Umbilical cord (tissue), 2 donors: ENCODE results near the gene SLC7A5. TPM values are rescaled to one million over a fixed set of nuclear protein-coding genes. Genes with fewer than 3 reads are reported as not detected.
A peak's percentile ranks its signal among the peaks of the same experiment; 100 is the strongest.
"Not testable (repeated sequence)": the region's sequence is repeated elsewhere in the genome, so short reads cannot be mapped to it uniquely, and the experiment has no call there.

Source experiments
- DNase-seq: peaks from one replicate; pipeline ENCODE4 v3.0.0-alpha.2; 2015; ENCODE audit warnings: low spot score
- total RNA-seq: library from RNA; depleted of rRNA; stranded (reverse); fragments of >200 nt; gene quantifications from one replicate; pipeline ENCODE4 v1.2.3, GENCODE V29; 2014; ENCODE audit warnings: low replicate concordance; ENCODE audit not compliant: insufficient read depth

Gene SLC7A5
- total RNA-seq, 1 donor from 2014 or later = 4.3 TPM

DNA sequence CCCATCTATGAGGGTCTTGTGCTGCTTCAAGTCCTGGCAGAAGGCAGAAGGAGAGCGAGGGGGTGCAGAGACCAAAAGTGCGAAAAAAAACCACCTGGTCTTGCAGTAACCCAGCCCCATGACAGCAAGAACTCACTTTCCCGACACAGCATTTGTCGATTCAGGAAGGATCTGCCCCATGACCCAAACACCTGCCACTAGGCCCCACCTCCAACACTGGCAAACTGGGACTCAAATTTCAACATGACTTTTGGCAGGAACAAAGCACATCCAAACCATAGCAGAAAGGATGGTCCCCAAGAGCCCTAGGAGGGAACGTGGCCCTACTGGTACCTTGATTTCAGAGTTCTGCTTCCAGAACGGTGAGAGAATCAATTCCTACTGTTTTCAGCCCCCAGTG lies 68.8 kb downstream of the SLC7A5 start:
- DNase-seq = no peak

DNA sequence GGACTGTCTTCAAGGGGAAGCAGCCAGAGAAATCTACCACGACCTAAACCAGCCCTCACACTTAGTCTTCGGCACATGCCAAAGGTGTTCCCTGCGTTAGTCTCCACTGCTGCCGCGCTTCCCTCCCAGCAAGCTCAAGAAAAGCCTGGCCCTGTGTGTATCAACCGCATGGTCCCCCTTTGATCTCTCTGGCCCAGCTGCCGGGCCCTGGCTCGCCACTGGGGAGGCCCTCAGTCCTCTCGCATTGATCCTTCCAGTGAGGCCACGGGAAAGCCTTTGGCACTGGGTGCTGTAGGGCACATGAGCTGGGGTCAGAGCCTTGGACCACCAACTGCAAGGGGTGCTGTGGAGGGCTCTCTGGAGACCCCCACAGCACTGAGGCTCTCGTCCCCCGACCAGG lies 74.0 kb downstream of the SLC7A5 start:
- DNase-seq = no peak

DNA sequence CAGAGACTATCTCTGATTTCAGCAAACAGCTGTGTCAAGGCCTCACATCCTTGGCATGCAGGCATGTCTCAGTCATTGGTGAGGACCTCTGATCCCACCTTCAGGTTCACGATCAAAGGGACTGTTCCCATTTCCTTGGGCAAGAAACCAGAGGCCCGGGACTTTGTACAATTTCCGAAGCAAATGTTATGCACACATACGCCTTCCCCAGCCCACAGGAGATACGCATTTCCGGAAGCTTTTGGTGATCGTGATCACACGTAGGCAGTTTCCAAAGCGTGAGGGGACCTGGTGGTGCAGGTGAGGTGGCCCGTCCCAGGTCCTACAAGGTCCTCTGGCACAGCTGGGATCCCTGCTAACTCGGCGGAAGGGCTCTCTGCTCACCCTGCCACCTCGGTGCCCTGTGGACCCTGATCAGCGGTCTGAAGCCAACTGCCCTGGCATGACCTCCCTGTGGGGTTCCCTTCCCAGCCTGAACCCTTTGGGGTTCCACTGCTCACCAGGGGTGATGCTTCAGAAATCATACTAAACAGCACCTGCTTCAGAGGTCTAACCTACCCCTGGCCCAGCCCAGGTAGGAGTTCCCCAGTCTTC lies 74.7 kb downstream of the SLC7A5 start:
- no peak for DNase-seq

DNA sequence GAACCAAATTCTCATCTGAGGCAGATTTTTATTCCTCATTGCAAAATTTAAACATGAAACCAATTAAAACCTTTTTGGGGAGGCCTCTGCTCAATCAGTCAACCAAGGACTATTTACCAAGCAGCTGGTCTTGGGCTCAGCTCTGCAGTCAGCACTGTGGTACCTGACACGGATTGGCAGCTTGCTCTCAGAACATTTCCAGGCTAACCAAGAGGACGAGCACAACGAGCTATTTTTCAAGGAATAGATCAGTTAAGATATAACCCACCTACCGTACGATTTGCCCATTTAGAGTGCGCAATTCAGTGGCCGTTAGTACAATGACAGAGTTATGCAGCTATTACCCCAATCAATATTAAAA lies 77.1 kb downstream of the SLC7A5 start:
- DNase-seq = no peak

DNA sequence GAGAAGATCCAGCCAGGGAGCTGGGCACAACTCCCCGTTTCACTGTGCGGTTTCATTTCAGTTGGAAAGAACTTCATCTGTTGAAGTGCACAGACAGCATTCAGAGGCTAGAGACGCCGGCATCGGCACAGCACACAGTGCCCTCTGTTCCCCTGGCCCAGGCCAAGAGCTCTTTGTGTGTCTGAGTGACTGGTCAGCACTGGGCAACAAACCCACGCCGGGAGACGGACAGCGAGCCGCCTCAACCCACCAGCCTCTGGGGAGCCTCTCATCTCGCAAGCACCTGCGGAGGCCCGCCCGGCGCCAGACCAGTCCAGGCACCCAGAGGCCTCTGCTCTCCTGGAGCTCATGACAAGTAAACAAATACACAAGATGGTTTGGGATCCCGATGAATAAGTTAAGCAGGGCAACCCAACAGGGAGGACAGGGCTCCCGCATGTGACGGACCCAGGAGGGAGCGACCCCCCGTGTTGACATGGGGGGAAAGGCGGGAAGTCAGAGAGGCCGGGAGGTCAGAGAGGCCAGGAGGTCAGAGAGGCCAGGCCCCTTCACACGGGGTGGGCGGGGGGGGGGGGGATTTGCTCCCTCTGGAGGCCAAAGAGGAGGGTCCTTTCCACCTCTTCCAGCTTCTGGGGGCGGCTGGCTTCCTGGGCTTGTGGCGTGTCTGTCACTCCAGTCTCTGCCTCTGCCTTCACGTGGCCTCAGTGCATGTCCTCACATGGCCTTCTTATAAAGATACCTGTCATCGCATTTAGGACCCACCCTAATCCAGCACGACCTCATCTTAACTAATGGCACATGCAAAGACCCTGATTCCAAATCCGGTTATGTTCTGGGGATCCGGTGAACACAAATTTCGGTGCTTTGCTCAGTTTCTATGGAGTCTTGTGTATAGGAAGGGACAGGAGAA lies 77.8 kb downstream of the SLC7A5 start:
- no peak for DNase-seq

DNA sequence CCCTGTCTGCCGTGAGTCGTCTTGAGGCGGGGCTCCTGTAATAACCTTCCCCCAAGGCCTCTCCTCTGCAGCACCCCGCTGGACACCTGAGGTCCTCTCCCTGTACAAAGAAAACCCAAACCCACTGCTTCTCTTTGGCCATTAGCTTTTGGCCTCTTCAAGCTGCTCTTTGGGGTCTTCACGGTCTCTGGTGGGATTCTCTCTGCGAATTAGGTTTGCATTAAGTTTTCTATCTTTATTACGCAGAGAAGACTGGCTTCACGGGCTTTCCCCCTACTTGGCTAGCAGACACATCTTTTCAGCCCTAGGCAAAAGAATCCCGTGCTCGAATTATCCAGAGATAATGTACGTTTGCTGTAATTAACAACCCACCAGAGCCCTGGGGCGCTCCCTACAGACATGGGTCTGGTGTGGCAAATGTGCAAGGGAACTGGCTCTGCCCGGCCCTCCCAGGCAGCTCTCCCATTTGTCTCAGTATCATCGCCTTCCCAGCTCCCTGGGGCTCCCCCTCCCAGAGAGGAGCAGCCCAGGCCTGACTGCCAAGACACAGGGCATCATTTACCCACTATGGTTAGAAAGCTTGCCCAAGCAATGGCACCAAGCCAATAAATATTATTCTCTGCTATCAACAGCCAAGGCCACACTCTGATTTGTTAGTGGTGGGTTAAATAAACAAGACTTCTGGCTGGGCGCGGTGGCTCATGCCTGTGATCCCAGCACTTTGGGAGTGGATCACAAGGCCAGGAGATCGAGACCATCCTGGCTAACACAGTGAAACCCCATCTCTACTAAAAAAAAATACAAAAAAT lies 78.8 kb downstream of the SLC7A5 start:
- DNase-seq = peak; percentile 40

DNA sequence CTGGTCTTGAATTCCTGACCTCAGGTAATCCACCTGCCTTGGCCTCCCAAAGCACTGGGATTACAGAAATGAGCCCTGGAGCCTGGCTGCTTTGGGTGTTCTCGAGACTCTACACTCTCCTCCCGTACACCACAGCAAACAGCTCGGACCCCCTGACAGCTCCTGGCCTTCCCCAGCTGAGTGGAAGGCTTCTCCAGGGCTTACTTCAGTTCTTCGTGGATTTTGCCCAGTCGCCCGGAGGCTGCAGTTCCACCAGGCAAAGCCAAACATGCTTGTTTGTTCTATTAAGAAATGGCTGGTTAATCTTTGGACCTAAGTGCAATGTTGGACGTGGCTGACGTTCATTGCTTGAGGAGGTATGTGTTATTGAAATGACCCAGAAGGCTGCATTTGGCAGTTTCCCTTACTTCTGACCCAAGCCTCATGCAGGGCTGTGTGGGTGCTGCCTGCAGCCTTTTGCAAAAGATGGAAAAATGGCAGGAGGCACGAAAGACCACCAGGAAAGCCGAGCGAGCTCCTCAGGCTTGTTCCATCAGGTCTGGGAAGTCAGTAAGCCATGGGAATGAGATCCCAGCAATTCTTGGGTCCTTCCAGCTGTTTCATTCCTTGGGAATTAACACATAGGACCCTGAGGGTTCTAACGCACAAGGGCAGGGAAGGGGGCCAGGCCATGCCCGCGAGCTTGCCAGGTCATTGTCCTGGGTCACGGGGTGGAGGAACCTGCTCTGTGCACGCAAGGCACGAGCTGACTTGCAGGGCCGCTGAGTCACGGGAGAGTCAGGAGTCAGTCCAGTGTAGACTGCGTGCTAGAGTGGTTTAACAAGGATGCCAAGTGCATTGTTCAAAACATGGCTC lies 79.6 kb downstream of the SLC7A5 start:
- peak; percentile 58 for DNase-seq

DNA sequence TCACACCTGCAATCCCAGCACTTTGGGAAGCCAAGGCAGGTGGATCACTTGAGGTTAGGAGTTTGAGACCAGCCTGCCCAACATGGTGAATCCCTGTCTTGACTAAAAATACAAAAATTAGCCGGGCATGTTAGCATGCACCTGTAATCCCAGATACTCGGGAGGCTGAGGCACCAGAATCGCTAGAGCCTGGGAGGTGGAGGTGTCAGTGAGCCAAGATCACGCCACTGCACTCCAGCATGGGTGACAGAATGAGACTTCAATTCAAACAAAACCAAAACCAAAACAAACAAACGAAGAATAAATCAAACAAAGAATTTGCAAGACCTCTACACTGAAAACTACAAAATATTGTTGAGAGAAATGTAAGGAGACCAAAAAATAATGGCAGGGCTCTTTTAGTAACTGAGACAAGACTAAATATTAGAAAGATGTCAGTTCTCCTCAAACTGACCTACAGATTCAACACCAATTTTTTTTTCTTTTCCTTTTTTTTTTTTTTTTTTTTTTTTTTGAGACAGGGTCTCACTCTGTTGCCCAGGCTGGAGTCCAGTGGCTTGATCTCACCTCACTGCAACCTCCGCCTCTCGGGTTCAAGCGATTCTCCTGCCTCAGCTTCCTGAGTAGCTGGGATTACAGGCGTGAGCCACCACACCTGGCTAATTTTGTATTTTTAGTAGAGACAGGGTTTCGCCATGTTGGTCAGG lies 80.4 kb downstream of the SLC7A5 start:
- not testable (repeated sequence) for DNase-seq

DNA sequence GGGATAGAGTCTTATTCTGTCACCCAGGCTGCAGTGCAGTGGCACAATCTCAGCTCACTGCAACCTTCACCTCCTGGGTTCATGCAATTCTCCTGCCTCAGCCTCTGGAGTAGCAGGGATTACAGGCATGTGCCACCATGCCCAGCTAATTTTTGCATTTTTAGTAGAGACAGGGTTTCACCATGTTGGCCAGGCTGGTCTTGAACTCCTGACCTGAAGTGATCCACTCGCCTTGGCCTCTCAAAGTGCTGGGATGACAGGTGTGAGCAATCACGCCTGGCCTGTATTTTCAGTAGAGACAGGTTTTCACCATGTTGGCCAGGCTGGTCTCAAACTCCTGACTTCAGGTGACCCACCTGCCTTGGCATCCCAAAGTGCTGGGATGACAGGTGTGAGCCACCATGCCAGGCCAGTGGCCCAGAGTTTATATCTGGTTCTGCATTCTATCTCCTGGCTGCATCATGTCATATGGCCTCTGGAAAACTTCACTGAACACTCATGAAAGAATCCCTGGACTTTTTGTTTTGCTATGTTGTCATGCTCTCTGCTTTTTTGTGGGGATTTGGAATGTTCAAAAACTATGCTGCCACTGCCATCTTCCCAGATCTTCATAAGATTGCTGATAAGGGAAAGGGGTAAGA lies 81.7 kb downstream of the SLC7A5 start:
- peak; percentile 40 for DNase-seq

DNA sequence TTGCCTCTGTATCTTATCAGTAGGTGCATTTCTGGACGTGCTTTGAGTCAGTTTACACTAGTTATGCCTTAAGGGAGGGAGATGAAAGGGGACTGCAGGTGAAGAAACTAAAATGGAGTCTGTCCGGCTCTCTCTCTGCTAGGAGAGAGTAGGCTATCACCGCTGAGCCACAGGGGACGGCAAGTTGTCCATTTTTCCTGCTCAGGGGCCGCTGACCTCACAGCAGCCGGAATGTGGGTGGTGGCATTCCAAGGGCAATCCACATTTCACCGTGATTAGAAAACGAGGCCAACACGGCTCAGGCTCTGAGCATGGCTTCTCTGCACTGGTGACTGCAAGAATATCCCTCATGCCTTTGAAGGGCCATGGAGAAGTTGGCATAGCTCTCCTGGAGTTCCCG lies 84.5 kb downstream of the SLC7A5 start:
- DNase-seq = peak; percentile 19

DNA sequence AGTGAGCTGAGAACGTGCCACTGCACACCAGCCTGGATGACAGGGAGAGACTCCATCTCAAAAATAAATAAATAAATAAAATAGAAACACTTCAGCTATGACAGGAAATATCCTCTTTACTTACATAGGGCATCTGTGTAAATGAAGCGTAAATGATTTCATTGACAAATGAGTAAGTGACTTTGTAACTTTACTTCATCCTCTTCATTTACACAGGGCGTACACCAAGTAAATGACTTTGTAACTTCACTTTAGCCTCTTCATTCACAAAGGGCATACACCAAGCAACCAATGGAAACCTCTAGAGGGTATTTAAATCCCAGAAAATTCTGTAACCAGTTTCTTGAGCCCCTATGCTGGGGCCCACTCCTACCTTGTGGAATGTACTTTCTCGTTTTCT lies 87.3 kb downstream of the SLC7A5 start:
- DNase-seq = no peak

DNA sequence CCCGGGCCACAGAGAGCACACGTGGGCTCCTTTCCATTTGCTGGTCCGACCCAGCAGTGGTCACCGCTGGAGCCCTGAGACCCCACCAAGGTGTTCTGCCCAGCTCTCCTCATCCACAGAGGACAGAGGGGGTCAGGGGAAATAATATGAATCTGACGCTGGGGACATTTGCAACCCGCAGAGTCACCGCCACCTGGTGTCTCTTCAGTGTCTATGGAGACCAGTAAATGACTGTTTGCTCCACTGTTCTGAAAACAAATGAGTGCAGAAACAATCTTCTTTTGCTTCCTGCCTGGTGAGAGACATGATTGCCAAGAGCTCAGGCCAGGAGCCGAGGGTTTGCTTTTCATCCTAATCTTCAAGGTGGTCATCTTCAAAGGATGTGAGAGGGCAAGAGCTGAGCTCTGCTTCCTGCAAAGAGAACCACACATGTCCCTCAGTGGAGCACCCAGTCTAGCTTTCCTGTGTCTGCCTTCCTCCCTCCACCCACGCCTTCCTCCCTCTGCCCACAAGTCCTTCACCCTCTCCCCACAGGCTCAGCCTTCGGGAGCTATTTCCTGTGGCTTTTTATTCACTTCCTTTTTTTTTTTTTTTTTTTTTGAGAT lies 88.8 kb downstream of the SLC7A5 start:
- DNase-seq = peak; percentile 48

Other genes starting within 250 kb of the SLC7A5 start
- gene KLHDC4, start 103.5 kb downstream of the SLC7A5 start, total RNA-seq = 35.9 TPM
- 0.72 TPM for gene CA5A, start 67.0 kb upstream of the SLC7A5 start, total RNA-seq
- 27.2 TPM for gene BANP, start 81.9 kb upstream of the SLC7A5 start, total RNA-seq